DMS79 treated with DMSO at 0.1 percent for 48 hours (cell line): Measurements from ENCODE around the gene ANHX.

Experiments used
- DNase-seq: peaks from one replicate; lab custom pipeline; 2025; lab: John Stamatoyannopoulos, UW

The ANHX gene

GRCh38 chr12:133202493-133203343 lies 33.0 kb downstream of the ANHX start:
- DNase-seq, result no peak

- no peak for DNase-seq
Measured at GRCh38 chr12:133201888-133202287, 33.8 kb downstream of the ANHX start.

DNA sequence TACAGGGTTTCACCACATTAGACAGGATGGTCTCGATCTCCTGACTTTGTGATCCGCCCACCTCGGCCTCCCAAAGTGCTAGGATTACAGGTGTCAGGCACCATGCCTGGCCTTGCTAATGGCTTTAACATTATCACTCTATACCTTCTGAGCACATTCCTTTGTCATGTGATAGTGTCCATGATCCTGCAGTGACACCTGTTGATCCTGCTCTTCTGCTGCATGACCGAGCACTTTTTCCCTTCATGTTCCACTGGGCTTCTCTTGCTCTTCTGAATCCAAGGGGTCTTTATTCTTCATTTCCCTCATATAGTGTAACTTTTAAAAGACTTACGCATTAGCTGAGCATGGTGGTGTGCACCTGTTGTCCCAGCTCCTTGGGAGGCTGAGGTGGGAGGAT lies 42.8 kb downstream of the ANHX start:
- DNase-seq, result no peak

DNA sequence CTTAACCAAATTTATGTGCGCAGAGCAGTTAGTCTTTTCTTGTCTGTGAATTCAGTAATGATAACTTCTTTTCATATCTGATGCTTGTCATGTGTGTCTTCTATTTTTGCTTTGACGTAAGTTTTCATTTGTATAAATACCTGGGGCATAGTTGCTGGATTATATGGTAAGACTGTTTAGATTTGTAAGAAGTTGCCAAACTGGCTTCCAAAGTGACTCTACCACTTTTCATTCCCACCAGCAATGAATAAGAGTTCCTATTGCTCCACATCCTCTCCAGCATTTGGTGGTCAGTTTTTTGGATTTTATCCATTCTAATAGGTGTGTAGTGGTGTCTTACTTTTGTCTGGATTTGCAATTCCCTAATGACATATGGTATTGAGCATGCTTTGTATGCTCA lies 45.5 kb downstream of the ANHX start:
- no peak for DNase-seq

DNA sequence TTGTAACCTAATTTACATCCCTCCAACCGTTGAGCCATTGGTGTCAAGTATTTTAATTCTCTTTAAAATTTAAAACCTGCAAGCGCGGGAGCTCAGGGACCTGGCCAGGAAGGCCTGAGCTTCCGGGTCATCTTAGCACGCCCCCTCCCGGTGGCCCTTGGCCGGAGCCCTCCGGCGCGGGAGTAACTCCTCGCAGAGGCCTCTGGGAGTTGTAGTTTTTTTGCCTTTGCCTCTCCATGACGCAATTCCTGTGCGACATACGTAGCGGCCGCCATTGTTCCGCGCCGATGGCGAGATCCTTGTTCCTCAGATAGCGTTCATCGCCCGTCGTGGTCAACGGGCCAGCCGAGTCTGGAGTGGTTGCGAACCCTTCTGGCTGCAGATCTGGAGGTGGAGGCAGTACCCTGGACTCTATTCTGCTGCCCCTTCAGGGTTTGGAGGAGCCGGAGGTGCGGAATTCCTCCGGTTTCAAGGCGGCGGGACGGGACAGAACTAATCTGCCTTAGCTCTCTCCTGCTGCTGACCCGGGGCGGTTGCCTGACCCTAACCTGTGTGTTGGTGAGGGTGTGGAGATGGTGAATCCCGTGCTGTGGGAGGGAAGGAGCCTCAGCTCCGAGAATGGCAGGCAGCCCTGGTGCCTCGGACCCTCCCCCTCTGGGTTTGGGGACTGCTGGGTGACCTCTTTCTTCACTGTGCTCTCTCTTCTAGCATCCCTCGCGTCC lies 54.3 kb downstream of the ANHX start, which contains the start of gene ZNF268:
TSS of gene ZNF268 (plus strand) at position 258 of the 722 bp plus-strand sequence. CDS start 503 bp downstream, outside the sequence.
- peak; percentile 87 for DNase-seq

DNA sequence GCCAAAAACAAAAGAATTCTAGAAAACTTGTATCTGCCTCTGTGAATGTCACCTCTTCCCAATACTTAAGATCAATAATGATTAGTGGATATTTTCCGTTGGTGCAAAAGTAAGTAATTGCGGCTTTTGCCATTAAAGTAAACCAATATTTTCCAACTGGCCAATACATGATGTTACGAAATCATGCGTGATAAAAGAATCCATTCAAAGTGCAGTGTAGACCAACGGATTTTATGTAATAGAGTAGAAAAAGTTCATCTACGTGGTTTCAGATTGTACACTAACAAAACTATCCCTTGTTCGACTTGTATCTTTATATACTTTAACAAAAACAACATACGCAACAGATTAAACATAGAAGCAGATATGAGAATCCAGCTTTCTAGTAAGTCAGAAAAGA lies 55.0 kb downstream of the ANHX start:
- no peak for DNase-seq

- no peak for DNase-seq
Measured at GRCh38 chr12:133174901-133175300, 60.8 kb downstream of the ANHX start.

DNA sequence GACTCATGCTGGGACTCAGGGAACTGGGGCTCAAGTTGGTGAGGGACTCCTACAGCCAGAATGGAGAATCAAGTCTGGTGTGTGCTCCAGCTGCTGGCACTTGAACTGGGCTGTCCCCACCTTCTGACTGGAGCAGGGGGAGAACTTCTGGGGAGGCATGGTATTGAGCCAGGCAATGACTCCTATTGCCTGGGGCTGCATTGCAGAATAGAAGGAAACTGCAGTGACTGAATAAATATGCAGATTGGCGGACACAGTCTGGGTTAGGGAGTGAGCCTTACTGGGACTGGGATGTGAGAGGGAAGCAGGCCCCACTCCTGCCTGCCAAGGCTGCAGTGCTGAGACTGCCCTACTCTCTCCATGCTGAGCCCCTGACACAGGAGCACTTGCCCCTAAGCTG lies 63.2 kb downstream of the ANHX start:
- no peak for DNase-seq
